Lung (tissue), 12 donors: ENCODE measurements around the gene ARID1B. TPM values are rescaled to one million over a fixed set of nuclear protein-coding genes. Genes with fewer than 3 reads are reported as not detected.

Source experiments
- ATAC-seq: fragments of 200-7000 bp; cut with Tn5 transposase; one replicate; pipeline ENCODE4 v1.9.1; 2020; ENCODE audit warnings: moderate number of reproducible peaks; ENCODE audit not compliant: insufficient read depth, low FRiP score
- DNase-seq, 3 donors: peaks; one replicate each; pipeline ENCODE4 v3.0.0-alpha.2; 2013 to 2017
- H3K27ac ChIP-seq, 2 donors: one replicate each; pipeline ENCODE4 v1.5.1; 2013; ENCODE audit warnings: mild to moderate bottlenecking in 2 of 2, moderate library complexity in 2 of 2, control low read depth in 1 of 2, inconsistent platforms in 1 of 2, low read depth in 1 of 2, low read length in 1 of 2
- H3K27me3 ChIP-seq, 3 donors: one replicate each; pipeline ENCODE4 v1.5.1; 2013; ENCODE audit warnings: low read length in 2 of 3; ENCODE audit not compliant: control insufficient read depth in 3 of 3, insufficient read depth in 3 of 3
- H3K36me3 ChIP-seq, 4 donors: one replicate each; pipeline ENCODE4 v1.5.1; 2013; ENCODE audit warnings: low read length in 4 of 4, mild to moderate bottlenecking in 1 of 4, moderate library complexity in 1 of 4; ENCODE audit not compliant: control insufficient read depth in 4 of 4, insufficient read depth in 4 of 4
- H3K4me1 ChIP-seq, 5 donors: one replicate each; pipeline ENCODE4 v1.5.1; 2013; ENCODE audit warnings: low read length in 5 of 5, mild to moderate bottlenecking in 2 of 5, moderate library complexity in 1 of 5; ENCODE audit not compliant: control insufficient read depth in 5 of 5, insufficient read depth in 5 of 5
- H3K4me3 ChIP-seq: one replicate; pipeline ENCODE4 v1.5.1; 2013; ENCODE audit warnings: mild to moderate bottlenecking, control low read depth, moderate library complexity
- H3K9ac ChIP-seq, 2 donors: one replicate each; pipeline ENCODE4 v1.5.1; 2013; ENCODE audit warnings: low read length in 2 of 2, control low read depth in 1 of 2; ENCODE audit not compliant: insufficient read depth in 1 of 2
- H3K9me3 ChIP-seq, 4 donors: one replicate each; pipeline ENCODE4 v1.5.1; 2013; ENCODE audit warnings: low read length in 3 of 4, mild to moderate bottlenecking in 1 of 4, moderate library complexity in 1 of 4; ENCODE audit not compliant: control insufficient read depth in 4 of 4, insufficient read depth in 3 of 4
- WGBS, 2 donors: extraction: QIAGEN DNeasy Blood & Tissue Kit; methylation state at CpG; one replicate each; pipeline ENCODE4 v1.1.7; 2013; 5-methylcytosine and 5-hydroxymethylcytosine counted together
- polyA plus RNA-seq, 2 donors: library from polyadenylated mRNA; stranded (reverse); fragments of 200-250 nt; gene quantifications; one replicate each; pipeline ENCODE4 v1.2.1, GENCODE V29; 2013
- total RNA-seq, 2 donors: library from RNA; depleted of rRNA in 1 of 2; stranded (reverse); fragments of >200 nt in 1 of 2; gene quantifications; one replicate each; pipeline ENCODE4 v1.2.1, GENCODE V29; 2014 to 2021
- TF ChIP-seq, protein P1 (sequence below): IDR thresholded peaks from 2 replicates; pipeline ENCODE4 v1.5.1; 2012; ENCODE audit warnings: mild to moderate bottlenecking; ENCODE audit errors: control extremely low read depth, extremely low read depth
- donor health status: control.
- donor health status: control.
- donor health status: Bipolar disorder and iron deficiency.
- donor health status: healthy.
- donor health status: DM: yes; HTN: yes; CAD: no.

Gene ARID1B
- total and polyA plus RNA-seq, 4 donors, result 10.5 to 239 (median 50.9) TPM

DNA sequence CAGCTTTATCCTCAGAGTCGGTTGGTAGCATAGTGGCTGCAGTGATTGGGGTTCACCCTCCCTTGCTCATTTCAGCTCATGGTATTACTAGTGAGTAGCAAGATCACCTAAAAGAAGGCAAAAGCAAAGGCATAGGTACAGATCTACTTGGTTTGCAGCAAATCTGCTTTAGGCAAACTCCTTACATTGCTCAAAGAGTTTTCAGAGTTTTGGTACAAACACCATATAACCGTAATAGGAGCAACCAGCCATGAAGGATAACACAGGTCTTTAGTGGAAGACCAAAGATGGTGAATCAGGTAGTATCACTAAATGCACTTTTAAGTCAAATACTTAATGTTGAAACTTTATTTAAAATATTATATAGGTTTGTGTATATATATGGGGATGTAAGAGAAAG, 172.9 kb downstream of the ARID1B start:
- ATAC-seq (no peak), DNase-seq (no peak)
- Histone ChIP-seq H3K27me3 (no peaks in the 10 kb centered on the region), H3K36me3 (no peaks in the 10 kb centered on the region), H3K27ac (peak overlapping the region in 1 of 2 donors; percentile 74), H3K4me3 (no peak overlapping the region), H3K9ac (no peak overlapping the region), H3K9me3 (no peaks in the 10 kb centered on the region), H3K4me1 (peaks cover 0 to 44% (median 12%) of the 10 kb centered on the region in 5 donors)
- TF ChIP-seq, protein P1, sequence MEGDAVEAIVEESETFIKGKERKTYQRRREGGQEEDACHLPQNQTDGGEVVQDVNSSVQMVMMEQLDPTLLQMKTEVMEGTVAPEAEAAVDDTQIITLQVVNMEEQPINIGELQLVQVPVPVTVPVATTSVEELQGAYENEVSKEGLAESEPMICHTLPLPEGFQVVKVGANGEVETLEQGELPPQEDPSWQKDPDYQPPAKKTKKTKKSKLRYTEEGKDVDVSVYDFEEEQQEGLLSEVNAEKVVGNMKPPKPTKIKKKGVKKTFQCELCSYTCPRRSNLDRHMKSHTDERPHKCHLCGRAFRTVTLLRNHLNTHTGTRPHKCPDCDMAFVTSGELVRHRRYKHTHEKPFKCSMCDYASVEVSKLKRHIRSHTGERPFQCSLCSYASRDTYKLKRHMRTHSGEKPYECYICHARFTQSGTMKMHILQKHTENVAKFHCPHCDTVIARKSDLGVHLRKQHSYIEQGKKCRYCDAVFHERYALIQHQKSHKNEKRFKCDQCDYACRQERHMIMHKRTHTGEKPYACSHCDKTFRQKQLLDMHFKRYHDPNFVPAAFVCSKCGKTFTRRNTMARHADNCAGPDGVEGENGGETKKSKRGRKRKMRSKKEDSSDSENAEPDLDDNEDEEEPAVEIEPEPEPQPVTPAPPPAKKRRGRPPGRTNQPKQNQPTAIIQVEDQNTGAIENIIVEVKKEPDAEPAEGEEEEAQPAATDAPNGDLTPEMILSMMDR, result no peak
- 72 to 96% methylated on average over 2 of the region's 2 CpGs for WGBS, 2 donors

DNA sequence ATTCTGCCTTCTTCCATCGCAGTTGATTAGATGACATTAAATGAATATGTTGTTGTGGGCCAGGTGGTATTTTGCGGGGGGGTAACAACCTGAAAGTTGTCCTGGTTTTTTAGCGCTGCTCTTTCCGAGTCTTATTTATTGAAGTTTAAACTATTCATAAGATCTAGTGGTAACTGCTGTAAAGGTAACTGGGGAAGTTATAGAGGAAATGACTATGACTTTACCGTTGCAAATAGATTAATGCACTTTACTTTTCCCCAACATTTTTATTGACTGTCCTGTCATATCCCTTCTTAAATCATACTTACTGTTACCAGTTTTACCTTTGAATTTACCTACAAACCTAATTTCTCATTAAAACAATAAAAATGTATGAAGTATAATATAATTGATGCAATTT, 173.4 kb downstream of the ARID1B start:
- H3K9me3 ChIP-seq, result no peaks in the 10 kb centered on the region
- H3K9ac ChIP-seq, result no peak overlapping the region
- ATAC-seq (no peak), DNase-seq (no peak)
- H3K4me3 ChIP-seq, result no peak overlapping the region
- H3K27ac ChIP-seq, result no peak overlapping the region
- TF ChIP-seq, protein P1, result no peak
- no peaks in the 10 kb centered on the region for H3K36me3 ChIP-seq
- peaks cover 0 to 45% (median 12%) of the 10 kb centered on the region in 5 donors for H3K4me1 ChIP-seq
- WGBS, 2 donors, result 63 to 75% methylated on average over 5 of the region's 5 CpGs
- H3K27me3 ChIP-seq, result no peaks in the 10 kb centered on the region

DNA sequence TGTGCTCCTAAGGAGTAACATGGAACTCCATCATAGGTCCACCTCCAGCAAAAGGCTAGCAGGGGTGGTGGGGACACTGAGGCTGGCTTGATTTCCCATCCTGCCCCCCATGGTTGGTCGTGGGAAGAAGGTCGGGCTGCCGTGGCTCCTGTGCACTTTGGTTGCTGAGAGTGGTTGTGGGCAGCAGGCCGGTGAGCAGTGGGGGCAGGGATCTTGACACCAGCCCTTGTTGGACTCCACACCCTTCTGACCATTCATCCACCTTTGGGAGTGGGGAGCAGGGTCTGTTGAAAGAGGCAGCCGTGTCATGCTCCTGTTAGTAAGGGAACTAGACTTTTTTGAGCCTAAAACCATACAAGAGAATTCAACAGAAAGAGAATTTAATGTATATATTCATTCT, 175.2 kb downstream of the ARID1B start:
- TF ChIP-seq, protein P1, result no peak
- Histone ChIP-seq H3K4me1 (peaks cover 3 to 44% (median 14%) of the 10 kb centered on the region in 5 donors), H3K36me3 (peaks cover 0 to 3% (median 0%) of the 10 kb centered on the region in 4 donors), H3K4me3 (no peak overlapping the region), H3K9me3 (no peaks in the 10 kb centered on the region), H3K27ac (no peak overlapping the region), H3K9ac (no peak overlapping the region), H3K27me3 (no peaks in the 10 kb centered on the region)
- no peak for ATAC-seq
- no peak for DNase-seq
- WGBS, 2 donors, result 84 to 90% methylated on average over 5 of the region's 5 CpGs

DNA sequence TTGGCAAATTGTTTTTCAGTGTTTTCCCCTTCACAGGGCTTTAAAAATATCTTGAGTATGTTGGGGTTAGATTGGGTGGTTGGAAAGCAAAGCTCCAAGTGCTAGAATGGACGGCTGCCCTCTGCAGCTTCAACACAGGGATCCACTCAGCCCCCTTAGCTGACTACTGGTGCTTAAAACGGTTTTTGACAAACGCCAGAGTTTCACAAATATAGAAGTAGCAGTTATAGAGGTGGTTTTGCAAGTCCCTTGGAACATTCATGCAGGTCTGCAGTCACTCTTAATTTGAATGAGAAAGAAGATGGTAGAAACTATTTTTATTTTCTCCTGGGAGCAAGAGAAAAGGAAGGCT, 175.9 kb downstream of the ARID1B start:
- TF ChIP-seq, protein P1, result no peak
- Histone ChIP-seq H3K4me1 (peaks cover 3 to 44% (median 14%) of the 10 kb centered on the region in 5 donors), H3K27me3 (no peaks in the 10 kb centered on the region), H3K9me3 (no peaks in the 10 kb centered on the region), H3K9ac (no peak overlapping the region), H3K27ac (peak overlapping the region in 1 of 2 donors; percentile 65), H3K4me3 (no peak overlapping the region), H3K36me3 (peaks cover 0 to 4% (median 0%) of the 10 kb centered on the region in 4 donors)
- WGBS, 2 donors, result 34 to 53% methylated on average over 3 of the region's 3 CpGs
- DNase-seq, result no peak
- ATAC-seq, result no peak
